Psoas muscle (tissue), 8 donors: ENCODE results near the gene TBC1D2B. TPM values are rescaled to one million over a fixed set of nuclear protein-coding genes. Genes with fewer than 3 reads are reported as not detected.
A peak's percentile ranks its signal among the peaks of the same experiment; 100 is the strongest.
"Not testable (repeated sequence)": the region's sequence is repeated elsewhere in the genome, so short reads cannot be mapped to it uniquely, and the experiment has no call there.

ENCODE experiments used
- ATAC-seq, 4 donors: fragments of 200-7000 bp; cut with Tn5 transposase; one replicate each; pipeline ENCODE4 v1.9.1; 2020; ENCODE audit warnings: moderate library complexity in 3 of 4, mild to moderate bottlenecking in 2 of 4
- DNase-seq, 2 donors: peaks; one replicate each; pipeline ENCODE4 v3.0.0-alpha.2; 2020
- H3K27ac ChIP-seq: fragments of 200-600 bp; one replicate; pipeline ENCODE4 v1.8.0; 2022
- H3K27me3 ChIP-seq, 3 donors: fragments of 200-600 bp in 1 of 3; one replicate each; pipeline versions ENCODE4 v1.6.1 to v1.8.0; 2013 to 2022; ENCODE audit warnings: low read length in 2 of 3, mild to moderate bottlenecking in 2 of 3, moderate library complexity in 1 of 3; ENCODE audit not compliant: insufficient read depth in 3 of 3
- H3K36me3 ChIP-seq, 2 donors: fragments of 200-600 bp in 1 of 2; one replicate each; pipeline versions ENCODE4 v1.6.1 to v1.8.0; 2013 to 2022; ENCODE audit warnings: low read depth in 1 of 2, mild to moderate bottlenecking in 1 of 2, moderate library complexity in 1 of 2; ENCODE audit not compliant: insufficient read depth in 1 of 2
- H3K4me1 ChIP-seq: fragments of 200-600 bp; one replicate; pipeline ENCODE4 v1.8.0; 2022
- H3K4me3 ChIP-seq: fragments of 200-600 bp; one replicate; pipeline ENCODE4 v1.8.0; 2022; ENCODE audit warnings: mild to moderate bottlenecking
- H3K9me3 ChIP-seq: fragments of 200-600 bp; one replicate; pipeline ENCODE4 v1.8.0; 2022
- WGBS, 3 donors: extraction: QIAGEN DNeasy Blood & Tissue Kit; methylation state at CpG; one replicate each; pipeline versions ENCODE4 v1.1.6 to v1.1.7; 2013; 5-methylcytosine and 5-hydroxymethylcytosine counted together
- intact Hi-C, 2 donors: fragments of 100-400 bp; cut with DNase I; formaldehyde crosslinking; loops; one replicate each; pipeline versions ENCODE4 v1.11.0 to v1.14.2; 2022
- polyA plus RNA-seq, 3 donors: library from polyadenylated mRNA; stranded (reverse); fragments of 200-250 nt; gene quantifications; one replicate each; pipeline ENCODE4 v1.2.3, GENCODE V29; 2013
- total RNA-seq, 4 donors: library from RNA; stranded (reverse); fragmentation: NEBNext Ultra II Directional in 2 of 4; extraction: Animal tissue kit (Norgen Biotek cat#: 25700) in 2 of 4; gene quantifications; one replicate each; pipeline versions ENCODE4 v1.2.1 to v1.2.4, GENCODE V29; 2021 to 2023
- TF ChIP-seq, protein P1 (sequence below): fragments of 200-600 bp; IDR thresholded peaks from one replicate; pipeline ENCODE4 v1.8.0; 2022; ENCODE audit warnings: antibody characterized with exemption
- donor health status: healthy with polysubstance abuse.
- donor health status: DM: no; HTN: no; CAD: no; lungs with moderate emphysema.
- donor health status: Bipolar disorder and iron deficiency.
- donor health status: healthy.
- donor health status: DM: yes; HTN: yes; CAD: no.
- donor health status: DM: no; HTN: no; CAD: no.
- donor health status: DM: no; HTN: no; CAD: no.
- donor health status: DM: yes; HTN: yes; CAD: no.

Gene TBC1D2B
- total and polyA plus RNA-seq, 7 donors, result 2.8 to 11.8 (median 6.8) TPM

DNA sequence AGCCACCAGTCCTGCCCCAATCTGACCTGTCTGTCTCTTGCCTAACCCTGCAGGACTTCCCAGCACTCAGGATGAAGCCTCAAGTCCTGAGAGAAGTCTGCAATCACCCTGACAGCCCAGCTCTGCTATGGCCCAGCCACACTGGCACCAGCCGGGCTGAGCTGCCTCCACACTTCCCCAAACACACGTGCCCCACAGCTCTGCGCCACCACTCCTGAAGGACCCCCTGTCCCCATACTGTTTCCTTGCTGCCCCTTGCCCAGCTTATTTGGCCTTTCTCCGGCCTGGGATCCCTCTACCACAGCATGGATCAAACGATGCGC, 76.6 kb downstream of the TBC1D2B start:
- no peaks in the 10 kb centered on the region for H3K27me3 ChIP-seq
- H3K27ac ChIP-seq, result no peak overlapping the region
- DNase-seq (no peak), ATAC-seq (no peak)
- intact Hi-C loops, result loop anchor here (1.0 to 10.0 kb wide), 4 partner anchors 34 to 264 kb away; partner anchors contain the start of gene DNAJA4 (in 1 of the 2)
- TF ChIP-seq, protein P1, sequence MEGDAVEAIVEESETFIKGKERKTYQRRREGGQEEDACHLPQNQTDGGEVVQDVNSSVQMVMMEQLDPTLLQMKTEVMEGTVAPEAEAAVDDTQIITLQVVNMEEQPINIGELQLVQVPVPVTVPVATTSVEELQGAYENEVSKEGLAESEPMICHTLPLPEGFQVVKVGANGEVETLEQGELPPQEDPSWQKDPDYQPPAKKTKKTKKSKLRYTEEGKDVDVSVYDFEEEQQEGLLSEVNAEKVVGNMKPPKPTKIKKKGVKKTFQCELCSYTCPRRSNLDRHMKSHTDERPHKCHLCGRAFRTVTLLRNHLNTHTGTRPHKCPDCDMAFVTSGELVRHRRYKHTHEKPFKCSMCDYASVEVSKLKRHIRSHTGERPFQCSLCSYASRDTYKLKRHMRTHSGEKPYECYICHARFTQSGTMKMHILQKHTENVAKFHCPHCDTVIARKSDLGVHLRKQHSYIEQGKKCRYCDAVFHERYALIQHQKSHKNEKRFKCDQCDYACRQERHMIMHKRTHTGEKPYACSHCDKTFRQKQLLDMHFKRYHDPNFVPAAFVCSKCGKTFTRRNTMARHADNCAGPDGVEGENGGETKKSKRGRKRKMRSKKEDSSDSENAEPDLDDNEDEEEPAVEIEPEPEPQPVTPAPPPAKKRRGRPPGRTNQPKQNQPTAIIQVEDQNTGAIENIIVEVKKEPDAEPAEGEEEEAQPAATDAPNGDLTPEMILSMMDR, result no peak
- WGBS, 3 donors, result 90 to 95% (median 91%) methylated on average over 6 of the region's 6 CpGs
- H3K36me3 ChIP-seq, result peaks cover 0 to 34% of the 10 kb centered on the region in 2 donors
- peaks cover 30% of the 10 kb centered on the region for H3K4me1 ChIP-seq
- H3K9me3 ChIP-seq, result no peaks in the 10 kb centered on the region
- H3K4me3 ChIP-seq, result no peak overlapping the region

DNA sequence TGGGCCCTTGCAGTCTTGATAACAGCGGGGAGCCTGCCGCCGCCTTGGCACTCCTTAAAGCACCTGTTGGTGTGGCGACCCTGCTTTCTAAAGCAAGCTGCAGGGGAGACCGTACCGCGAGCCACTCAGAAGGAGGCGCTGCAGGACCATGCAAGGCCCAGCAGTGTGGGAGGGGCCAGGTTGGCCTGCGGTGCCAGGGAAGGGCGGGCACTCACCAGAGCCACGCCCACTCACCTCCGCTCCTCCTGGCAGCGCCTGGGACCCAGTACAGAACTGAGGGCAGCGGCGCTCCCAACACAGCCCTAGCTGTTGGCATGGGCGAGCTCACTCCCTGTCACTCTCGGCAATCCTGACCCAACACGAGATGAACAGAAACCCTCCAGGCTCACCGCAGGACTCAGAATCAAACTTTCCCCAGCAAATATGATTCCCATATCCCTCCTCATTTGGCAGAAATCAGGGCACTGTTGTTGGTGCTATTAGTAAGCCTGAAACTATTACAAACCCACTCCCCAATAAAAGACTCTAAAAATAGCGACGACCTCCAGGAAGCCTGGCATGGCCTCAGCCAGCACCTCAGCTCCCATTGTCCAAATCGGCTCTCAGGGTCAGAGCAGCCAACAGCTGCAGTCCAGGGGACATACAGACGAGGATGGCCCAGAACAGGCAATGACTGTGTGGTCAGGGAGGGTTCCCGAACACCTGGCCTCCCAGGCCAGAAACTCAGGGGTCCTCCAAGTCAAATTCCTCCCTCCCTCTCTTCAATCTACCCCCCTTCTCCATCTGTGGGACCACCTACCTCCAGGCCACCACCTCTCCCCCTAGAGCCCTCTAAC, 77.2 kb downstream of the TBC1D2B start:
- 36 to 59% (median 37%) methylated on average over 23 to 24 of the region's 24 CpGs for WGBS, 3 donors
- H3K4me1 ChIP-seq, result peaks cover 24% of the 10 kb centered on the region
- H3K27ac ChIP-seq, result no peak overlapping the region
- TF ChIP-seq, protein P1, result peak; percentile 66
- DNase-seq, result peak; percentile 74 to 90
- peaks cover 0 to 34% of the 10 kb centered on the region in 2 donors for H3K36me3 ChIP-seq
- H3K27me3 ChIP-seq, result no peaks in the 10 kb centered on the region
- peak; percentile 60 to 71 (median 66) for ATAC-seq
- H3K9me3 ChIP-seq, result no peaks in the 10 kb centered on the region
- H3K4me3 ChIP-seq, result no peak overlapping the region
- intact Hi-C loops, result loop anchor here (1.0 to 10.0 kb wide), 4 partner anchors 33 to 264 kb away; partner anchors contain the start of gene DNAJA4 (in 1 of the 2)

DNA sequence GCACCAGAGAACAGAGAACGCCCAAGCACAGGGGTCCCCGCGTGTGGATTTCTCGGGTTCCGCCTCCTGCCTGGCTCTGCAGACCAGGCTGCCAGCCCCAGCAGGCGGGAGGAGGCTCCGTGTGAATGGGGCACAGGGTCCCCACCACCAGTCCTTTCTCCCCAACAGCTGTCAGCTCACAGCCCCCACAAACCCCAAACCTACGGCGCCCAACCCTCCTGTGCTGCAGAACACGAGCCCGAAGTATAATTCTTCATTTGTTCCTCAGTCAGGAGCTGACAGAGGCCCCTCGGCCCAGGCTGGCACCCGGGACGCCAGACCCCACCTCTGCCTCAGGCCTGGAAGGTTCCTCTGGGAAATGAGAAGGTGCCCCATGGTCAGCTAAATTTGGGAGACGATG, 78.0 kb downstream of the TBC1D2B start:
- no peak overlapping the region for H3K27ac ChIP-seq
- intact Hi-C loops, result no loop called here
- no peaks in the 10 kb centered on the region for H3K9me3 ChIP-seq
- no peak for ATAC-seq
- peaks cover 21% of the 10 kb centered on the region for H3K4me1 ChIP-seq
- H3K27me3 ChIP-seq, result no peaks in the 10 kb centered on the region
- TF ChIP-seq, protein P1, result no peak
- H3K36me3 ChIP-seq, result peaks cover 0 to 34% of the 10 kb centered on the region in 2 donors
- no peak overlapping the region for H3K4me3 ChIP-seq
- no peak for DNase-seq
- 86 to 94% (median 87%) methylated on average over 15 of the region's 15 CpGs for WGBS, 3 donors

DNA sequence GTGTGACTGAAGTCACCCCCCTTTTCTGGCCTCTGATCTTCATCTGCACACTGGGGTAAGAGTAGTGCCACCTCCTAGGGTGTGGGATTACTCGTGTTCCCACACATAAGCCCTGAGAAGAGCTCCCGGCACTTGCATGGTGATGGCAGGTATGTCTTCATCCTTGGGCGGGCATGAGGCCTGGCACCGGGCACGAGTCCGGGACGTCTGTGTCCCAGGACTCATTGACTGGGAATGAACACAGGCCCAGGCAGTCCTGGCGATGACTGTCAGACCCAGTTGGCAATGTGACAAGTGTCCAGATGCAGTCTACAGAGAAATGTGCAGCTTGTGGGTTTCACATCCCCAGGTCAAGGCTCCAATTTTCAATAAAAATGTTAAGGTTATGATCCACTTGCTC, 78.9 kb downstream of the TBC1D2B start:
- intact Hi-C loops, result no loop called here
- TF ChIP-seq, protein P1, result no peak
- Histone ChIP-seq H3K9me3 (no peaks in the 10 kb centered on the region), H3K4me1 (peaks cover 21% of the 10 kb centered on the region), H3K4me3 (no peak overlapping the region), H3K36me3 (peaks cover 0 to 34% of the 10 kb centered on the region in 2 donors), H3K27ac (no peak overlapping the region), H3K27me3 (no peaks in the 10 kb centered on the region)
- DNase-seq, result no peak
- ATAC-seq, result no peak
- 91 to 93% (median 93%) methylated on average over 8 of the region's 8 CpGs for WGBS, 3 donors

DNA sequence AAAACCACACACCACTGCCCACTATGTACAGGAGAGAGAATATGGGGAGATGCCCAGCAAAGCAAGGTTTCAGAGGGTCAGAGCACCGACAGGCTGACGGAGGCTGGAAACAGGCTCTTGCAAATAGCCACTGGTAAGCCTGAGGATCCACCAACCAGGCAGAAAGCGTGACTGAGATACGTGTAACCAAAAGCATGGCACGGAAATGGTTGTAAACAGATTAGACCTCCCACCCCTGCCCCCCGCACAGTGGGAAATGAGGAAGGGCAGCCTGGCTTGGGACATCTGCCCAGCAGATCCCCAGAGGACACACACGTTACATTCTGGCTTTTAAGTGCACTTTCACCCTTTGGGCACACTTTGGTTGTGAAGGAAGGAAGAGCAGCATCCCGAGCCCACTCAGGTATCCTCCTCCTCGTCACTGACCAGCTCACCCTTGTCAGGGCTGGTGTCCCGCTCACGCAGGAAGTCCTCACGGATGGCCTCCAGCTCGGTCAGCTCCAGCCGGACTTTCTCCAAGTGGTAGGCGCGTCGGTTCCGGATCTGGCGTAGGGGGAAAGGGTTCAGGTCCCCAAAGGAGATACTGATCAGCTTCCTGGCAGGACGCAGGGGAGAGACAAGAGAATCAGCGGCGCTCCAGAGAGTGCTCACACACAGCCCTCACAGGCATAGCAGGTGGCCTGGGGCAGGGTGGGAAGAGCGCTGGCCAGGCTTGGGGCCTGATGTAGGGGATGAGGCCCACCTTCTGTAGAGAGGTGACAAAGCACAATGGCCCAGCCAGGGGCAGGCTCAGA, 79.6 kb downstream of the TBC1D2B start:
- DNase-seq, intact Hi-C loops: not testable (repeated sequence)

DNA sequence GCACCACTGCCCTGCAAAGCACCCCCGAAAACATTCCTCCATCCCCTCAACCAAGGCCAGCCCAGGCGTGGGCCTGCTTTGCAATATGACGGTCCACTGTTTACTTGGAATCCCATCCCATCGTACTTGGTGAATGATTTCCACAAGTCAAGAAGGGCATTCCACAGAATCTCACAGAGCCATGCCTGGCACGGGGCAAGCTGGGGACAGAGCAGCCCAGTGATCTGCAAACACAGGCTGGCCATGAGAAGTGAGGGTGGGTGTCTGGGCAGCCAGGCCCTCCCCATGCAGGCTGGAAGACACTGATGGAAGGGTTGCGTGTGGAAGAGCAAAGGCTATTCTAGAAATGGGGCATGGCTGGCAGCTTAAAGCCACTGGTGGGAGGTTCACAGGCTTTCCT, 80.3 kb downstream of the TBC1D2B start:
- H3K4me3 ChIP-seq, intact Hi-C loops, DNase-seq, H3K27ac ChIP-seq, ATAC-seq, H3K27me3 ChIP-seq, H3K9me3 ChIP-seq: not testable (repeated sequence)
- peaks cover 20% of the 10 kb centered on the region for H3K4me1 ChIP-seq
- peaks cover 0 to 25% of the 10 kb centered on the region in 2 donors for H3K36me3 ChIP-seq
- 82 to 90% (median 85%) methylated on average over 5 to 6 of the region's 6 CpGs for WGBS, 3 donors

More for the DNA sequence above, 79.6 kb downstream of the TBC1D2B start:
- WGBS, 3 donors, result 89 to 93% (median 92%) methylated on average over 22 to 23 of the region's 23 CpGs
- not testable (repeated sequence) for H3K27me3 ChIP-seq, H3K4me3 ChIP-seq, H3K9me3 ChIP-seq, H3K27ac ChIP-seq, ATAC-seq
- Histone ChIP-seq H3K4me1 (peaks cover 18% of the 10 kb centered on the region), H3K36me3 (peaks cover 0 to 32% of the 10 kb centered on the region in 2 donors)

DNA sequence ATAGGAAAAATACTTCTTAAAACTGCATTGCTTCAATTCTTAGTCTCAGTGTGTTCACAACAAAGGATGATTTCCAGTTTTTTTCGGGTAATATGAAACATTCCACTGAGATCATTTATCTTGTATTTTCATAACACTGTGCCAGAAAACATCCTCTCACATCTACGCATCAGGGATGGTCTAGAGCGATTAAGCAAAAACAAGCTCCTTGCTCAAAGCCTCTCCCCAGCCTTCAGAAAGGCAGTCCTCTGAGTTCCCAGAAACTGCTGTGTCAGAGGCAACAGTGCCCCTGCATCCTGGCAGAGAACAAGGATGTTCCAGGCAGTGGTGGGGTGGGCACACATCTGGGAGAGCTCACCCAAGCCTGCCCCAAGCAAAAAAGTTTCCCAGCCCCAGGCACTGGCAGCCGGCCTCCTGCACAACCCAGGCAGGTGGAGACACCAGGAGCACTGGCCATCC, 80.8 kb downstream of the TBC1D2B start:
- H3K4me3 ChIP-seq, DNase-seq, H3K27ac ChIP-seq, H3K27me3 ChIP-seq, ATAC-seq, H3K9me3 ChIP-seq, intact Hi-C loops: not testable (repeated sequence)
- 73 to 75% (median 74%) methylated on average over 3 to 4 of the region's 4 CpGs for WGBS, 3 donors
- Histone ChIP-seq H3K4me1 (peaks cover 22% of the 10 kb centered on the region), H3K36me3 (peaks cover 0 to 20% of the 10 kb centered on the region in 2 donors)
